C4-2B (cell line): ENCODE results near the gene ARL15.

Source experiments
- CTCF ChIP-seq: fragments of 450-650 bp; conservative IDR thresholded peaks from 2 replicates; pipeline ENCODE4 v1.5.1; 2017; ENCODE audit warnings: mild to moderate bottlenecking
- ZFX ChIP-seq: fragments of 450-650 bp; IDR thresholded peaks from 2 replicates; pipeline ENCODE4 v1.6.1; 2017

GRCh38 chr5:53858700-53859456 lies 451.5 kb downstream of the ARL15 start:
- TF ChIP-seq CTCF = no peak
- no peak for TF ChIP-seq ZFX
